Embryonic facial prominence (tissue), 1 donor: Measurements from ENCODE around the gene PRKD3.

Experiments used
- DNase-seq: peaks from one replicate; pipeline ENCODE4 v3.0.0-alpha.2; 2016; ENCODE audit errors: extremely low spot score

Gene PRKD3

DNA sequence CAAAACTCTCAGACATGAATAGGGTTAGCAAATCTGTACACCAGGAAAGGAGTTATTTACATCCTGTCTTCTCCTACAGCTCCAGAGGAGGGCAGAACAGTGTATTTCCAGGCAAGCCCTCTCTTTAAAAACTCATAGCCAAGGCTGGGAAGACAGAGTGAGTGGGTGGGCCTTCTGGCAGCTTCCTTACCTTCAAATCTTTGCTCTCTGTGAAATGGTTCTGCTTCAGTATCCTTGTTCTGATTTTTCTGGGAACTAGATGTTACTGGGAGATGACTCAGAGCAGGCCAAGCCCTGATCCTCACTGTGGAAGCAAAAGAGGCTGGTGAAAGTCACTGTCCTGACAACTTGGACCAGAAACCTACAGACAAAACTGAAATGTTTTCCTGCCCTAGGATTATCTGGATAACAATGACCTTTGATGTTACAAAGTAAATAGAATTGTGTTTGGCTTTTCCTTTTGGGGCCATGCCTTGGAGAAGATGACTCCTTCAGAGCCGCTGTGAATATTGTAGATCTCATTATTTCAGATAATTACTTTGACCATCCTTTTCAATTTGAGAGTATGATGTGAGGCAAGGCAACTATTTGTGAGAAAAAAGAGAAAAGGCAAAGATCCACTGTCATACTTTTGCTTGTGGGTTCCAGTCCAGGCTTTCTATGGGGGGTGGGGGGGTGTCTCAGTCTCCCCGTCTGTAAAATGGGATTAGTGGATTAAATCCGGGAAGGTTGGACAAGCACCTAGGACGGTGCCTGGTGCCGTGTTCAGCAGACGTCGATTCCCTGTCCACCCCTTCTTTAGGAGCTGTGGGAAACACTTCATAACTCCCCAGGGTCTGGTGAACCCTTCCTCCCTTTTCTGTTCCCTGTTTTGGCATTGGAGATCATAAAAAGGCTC is 19.2 kb upstream of the PRKD3 start:
- no peak for DNase-seq

GRCh38 chr2:37342591-37343220 is 18.1 kb upstream of the PRKD3 start:
- DNase-seq = no peak

- DNase-seq = no peak
Measured at GRCh38 chr2:37340637-37341036, 16.0 kb upstream of the PRKD3 start.

GRCh38 chr2:37338933-37339332 is 14.3 kb upstream of the PRKD3 start:
- no peak for DNase-seq

- no peak for DNase-seq
Measured at GRCh38 chr2:37337620-37338280, 13.1 kb upstream of the PRKD3 start.

- no peak for DNase-seq
Measured at GRCh38 chr2:37335604-37336003, 11.0 kb upstream of the PRKD3 start.

DNA sequence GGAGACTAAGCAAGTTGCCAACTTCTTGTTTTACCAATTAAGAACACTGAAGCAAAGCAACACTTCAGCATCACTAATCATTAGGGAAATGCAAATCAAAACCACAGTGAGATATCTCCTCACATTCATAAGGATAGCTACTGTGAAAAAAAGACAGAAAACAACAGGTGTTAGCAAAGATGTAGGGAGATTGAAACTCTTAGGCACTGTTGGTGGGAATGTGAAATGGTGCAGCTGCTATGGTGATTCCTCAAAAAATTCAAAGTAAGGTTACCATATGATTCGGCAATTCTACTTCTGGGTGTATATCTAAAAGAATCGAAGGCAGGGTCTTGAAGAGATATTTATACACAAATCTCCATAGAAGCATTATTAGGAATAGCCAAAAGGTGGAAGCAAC is 8.6 kb upstream of the PRKD3 start:
- DNase-seq = no peak

DNA sequence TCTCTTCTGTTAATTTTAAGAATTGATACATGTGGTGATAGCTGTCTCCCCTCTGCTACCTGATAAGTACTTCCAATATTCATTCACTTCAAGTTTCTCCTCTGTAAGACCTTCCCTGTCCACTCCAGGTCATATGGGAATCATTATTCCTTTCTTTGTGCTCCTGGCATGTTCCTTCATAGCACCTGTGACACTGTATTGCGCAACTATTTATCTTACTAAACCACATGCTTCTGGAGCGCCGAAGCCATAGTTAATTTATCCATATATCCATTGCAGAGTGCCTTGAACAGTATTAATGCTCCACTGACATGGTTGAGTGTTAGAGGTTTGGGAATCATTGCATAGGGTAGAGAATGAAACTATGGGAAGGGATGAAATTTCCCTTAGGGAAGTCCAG is 7.9 kb upstream of the PRKD3 start:
- DNase-seq = no peak

GRCh38 chr2:37330681-37331080 is 6.0 kb upstream of the PRKD3 start:
- DNase-seq = no peak

DNA sequence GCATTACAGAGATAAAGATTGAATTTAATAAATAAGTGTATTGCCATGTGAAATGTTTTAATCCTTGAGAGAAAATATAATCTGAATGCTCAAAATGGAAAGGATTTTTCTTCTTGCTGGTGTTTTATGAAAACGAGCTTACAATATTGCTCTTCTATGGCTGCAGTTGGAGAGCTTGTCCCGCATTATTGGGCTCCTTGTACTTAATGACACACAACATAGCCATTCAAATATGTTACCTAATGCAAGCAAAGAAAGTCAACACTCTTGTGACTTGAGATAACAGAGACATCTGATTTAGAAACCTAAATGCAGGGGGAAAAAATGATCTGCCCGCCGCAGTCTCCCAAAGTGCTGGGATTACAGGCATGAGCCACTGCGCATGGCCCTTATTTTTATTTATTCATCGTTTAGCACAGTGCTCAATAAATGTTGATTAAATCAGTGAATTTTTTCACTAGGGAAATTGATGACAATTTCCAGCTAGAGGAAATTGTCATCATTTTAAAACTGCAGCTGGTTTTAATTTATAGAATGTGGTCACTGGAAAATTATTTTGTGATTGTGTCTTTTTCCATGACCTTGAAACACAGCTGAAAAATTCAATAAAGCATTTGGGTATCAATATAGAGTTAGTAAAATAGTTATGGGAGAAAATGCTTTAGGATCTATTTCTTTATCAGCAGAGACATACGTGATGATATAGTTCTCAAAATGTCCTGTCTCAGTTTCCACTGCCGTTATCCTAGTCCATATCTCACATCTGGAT is 2.4 kb upstream of the PRKD3 start:
- no peak for DNase-seq

GRCh38 chr2:37326285-37326684 is 1.7 kb upstream of the PRKD3 start:
- DNase-seq = no peak

- no peak for DNase-seq
Measured at GRCh38 chr2:37325625-37326071, 1.0 kb upstream of the PRKD3 start.

DNA sequence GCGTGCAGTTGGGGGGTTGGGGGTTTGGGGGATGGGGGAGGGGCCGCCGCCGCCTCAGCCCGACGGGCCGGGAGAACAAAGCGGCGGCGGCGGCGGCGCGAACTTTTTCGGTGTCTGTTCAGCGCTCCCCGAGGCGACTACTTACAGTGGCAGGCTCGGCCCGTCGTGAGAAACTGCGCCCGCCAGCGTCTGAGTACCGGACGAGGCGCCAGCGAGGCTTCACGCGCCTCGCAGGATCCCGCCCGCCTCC is 172 bp downstream of the PRKD3 start:
- DNase-seq = no peak

DNA sequence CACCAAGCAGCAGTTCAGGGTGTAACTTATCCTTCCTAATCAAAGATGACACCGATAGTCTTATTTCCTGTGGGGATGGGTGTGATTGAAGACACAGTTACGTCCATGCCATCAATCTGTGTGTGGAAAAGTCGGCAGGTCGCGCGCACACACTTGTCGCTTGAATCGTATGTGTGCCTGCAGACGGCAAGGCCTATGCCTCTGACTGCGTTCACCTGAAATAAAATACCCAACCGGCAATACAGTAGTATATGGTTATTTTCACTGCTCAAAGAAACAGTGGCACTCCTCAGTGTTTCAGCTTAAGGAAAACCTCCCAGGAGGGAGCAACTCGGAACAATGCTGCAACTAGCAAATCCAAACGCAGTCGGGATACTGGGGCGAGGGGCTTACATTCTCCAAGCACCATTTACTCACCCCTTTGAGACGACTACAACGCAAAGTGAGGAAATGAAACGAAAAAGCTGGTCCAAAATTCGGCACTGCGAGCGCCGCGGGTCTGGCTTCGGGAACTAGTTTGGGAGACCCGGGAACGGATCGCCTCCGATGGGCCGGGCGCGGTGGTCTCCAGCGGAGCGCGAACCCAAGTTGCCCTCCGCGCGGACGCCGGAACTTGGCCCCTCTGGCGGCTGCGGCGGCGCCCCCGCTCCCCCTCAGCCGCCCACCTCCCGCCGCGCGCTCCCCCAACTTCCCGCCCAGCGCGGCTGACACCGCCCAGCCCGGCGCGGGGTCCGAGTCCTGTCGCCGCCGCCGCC is 675 bp downstream of the PRKD3 start:
- no peak for DNase-seq

GRCh38 chr2:37323176-37323780 is 1.4 kb downstream of the PRKD3 start:
- DNase-seq = no peak

DNA sequence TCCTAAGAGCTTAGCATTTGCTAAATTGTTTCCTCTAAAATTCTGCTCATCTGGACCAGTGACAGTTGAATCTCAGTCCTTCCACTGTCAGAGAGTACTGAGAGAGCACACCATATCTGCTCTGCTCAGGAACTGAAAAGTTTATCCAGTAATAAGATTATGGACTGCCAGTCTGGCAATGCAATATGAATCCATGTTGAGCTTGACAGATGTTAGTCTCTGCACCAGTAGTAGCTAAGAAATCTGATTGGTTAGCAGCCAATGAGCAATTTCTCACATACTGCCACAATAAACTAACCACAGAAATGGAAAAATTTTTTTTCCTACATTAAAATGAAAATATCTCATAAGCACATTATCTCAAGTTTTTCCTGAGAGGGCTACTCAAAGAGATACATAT is 2.3 kb downstream of the PRKD3 start:
- DNase-seq = no peak

DNA sequence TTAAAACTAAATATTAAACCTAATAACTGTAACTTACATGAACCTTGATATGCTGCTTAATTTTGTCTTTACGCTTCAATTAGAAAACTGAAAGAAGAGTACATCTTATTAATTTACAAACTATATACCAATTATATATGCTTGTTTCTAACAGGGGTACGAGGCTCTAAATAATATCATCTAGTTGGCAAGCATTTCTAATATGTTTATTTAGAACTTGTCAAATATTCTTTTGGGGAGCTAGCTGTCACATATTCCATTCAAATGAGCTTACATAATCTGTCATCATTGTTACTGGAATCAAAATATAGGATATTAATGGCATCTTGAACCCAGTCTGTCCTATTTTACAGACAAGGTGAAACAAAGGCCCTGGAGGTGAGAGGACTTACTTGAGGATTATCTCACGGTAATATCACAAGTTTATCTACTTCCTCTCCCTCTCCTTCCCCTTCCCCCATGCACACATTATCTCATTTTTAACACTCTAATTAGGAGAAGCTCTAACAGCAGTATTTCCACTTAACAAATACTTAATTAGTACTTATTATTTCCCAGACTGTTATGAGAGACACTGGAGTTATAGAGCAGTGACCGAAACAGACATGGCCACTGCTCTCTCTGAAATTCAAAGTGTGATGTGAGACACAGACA is 3.5 kb downstream of the PRKD3 start:
- no peak for DNase-seq

DNA sequence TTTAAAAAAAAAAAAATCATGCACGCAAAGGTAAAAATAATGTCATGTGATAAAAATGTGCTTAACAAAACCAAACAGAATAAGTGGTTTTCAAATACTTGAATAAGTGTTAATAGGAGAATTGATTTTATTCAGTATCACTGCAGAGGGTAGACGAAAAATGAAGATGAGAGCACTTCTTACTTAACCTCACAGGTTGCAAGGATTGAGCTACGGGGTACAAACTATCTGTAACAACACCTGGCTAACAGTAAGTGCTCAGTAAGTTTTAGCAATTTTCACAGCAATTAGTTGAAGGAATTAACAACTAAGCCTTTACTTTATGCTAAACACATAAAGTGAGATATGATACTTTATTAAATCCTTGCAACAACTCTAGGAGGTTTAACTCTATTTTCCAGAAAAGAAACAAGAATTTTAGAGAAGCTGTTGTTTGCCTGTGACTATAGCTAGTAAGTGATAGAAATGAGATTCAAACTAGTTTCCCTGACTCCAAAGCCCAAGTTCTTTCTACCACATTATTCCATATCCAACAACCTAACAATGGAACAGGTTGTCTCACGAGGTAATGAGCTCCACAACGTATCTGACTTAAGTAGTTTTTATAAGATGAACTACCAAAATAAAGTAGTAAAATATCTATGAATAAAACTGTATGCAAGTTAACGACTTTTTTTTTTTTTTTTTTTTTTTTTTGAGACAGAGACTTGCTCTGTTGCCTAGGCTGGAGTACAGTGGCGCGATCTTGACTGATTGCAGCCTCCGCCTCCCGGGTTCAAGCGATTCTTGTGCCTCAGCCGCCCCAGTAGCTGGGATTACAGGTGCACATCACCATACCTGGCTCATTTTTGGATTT is 4.7 kb downstream of the PRKD3 start:
- no peak for DNase-seq

DNA sequence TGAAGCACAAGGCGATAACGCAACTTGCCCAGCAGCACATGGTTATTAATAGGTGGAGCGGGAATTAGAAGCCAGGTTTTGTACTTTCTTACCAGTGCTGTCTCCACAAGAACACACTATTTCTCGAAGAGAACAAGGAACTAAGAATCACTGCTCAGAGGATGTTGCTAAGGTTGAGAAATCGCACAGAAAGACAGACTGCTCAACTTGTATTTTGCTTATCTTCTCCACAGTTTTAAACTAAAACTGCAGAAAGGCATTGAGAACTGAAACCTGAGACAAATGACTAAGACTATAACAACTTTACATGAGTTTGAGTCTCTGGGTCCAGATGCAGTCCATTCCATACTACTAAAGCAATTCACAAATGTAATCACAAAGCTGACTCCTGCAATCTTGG is 6.2 kb downstream of the PRKD3 start:
- no peak for DNase-seq

GRCh38 chr2:37317746-37318145 is 6.9 kb downstream of the PRKD3 start:
- no peak for DNase-seq
